HEK293 (cell line): ENCODE results near the gene TKTL1.

ENCODE experiments used
- BCL11B ChIP-seq: fragments of 450-650 bp; formaldehyde crosslinking; IDR thresholded peaks from 2 replicates; pipeline ENCODE4 v1.5.1; 2016; ENCODE audit warnings: low read depth, missing biosample characterization, missing genetic modification characterization
- EGR2 ChIP-seq: fragments of 450-650 bp; formaldehyde crosslinking; IDR thresholded peaks from 2 replicates; pipeline ENCODE4 v1.5.1; 2016; ENCODE audit warnings: low read depth, missing biosample characterization, missing genetic modification characterization
- HOXA7 ChIP-seq: sonication (generic); formaldehyde crosslinking; IDR thresholded peaks from 2 replicates; pipeline ENCODE4 v1.8.1; 2022; ENCODE audit warnings: missing genetic modification reagents, borderline replicate concordance
- IKZF3 ChIP-seq: fragments of 450-650 bp; IDR thresholded peaks from 2 replicates; pipeline ENCODE4 v1.5.0; 2018; ENCODE audit warnings: missing biosample characterization, mild to moderate bottlenecking, missing genetic modification characterization, moderate library complexity
- SP7 ChIP-seq: fragments of 450-650 bp; formaldehyde crosslinking; IDR thresholded peaks from 2 replicates; pipeline ENCODE4 v1.5.1; 2016; ENCODE audit warnings: missing biosample characterization, missing genetic modification characterization
- YY1 ChIP-seq: fragments of 450-650 bp; formaldehyde crosslinking; IDR thresholded peaks from 2 replicates; pipeline ENCODE4 v1.5.1; 2018; ENCODE audit warnings: missing biosample characterization, missing genetic modification characterization
- ZBTB8A ChIP-seq: fragments of 450-650 bp; formaldehyde crosslinking; IDR thresholded peaks from 2 replicates; pipeline ENCODE4 v1.5.1; 2016; ENCODE audit warnings: missing biosample characterization, missing genetic modification characterization
- ZNF133 ChIP-seq: fragments of 450-650 bp; formaldehyde crosslinking; IDR thresholded peaks from 2 replicates; pipeline ENCODE4 v1.5.1; 2016; ENCODE audit warnings: missing biosample characterization, missing genetic modification characterization
- ZNF610 ChIP-seq: fragments of 450-650 bp; formaldehyde crosslinking; IDR thresholded peaks from 2 replicates; pipeline ENCODE4 v1.5.1; 2016; ENCODE audit warnings: missing biosample characterization, missing genetic modification characterization, borderline replicate concordance
- ZNF768 ChIP-seq: fragments of 450-650 bp; formaldehyde crosslinking; IDR thresholded peaks from 2 replicates; pipeline ENCODE4 v1.5.1; 2018; ENCODE audit warnings: missing biosample characterization, mild to moderate bottlenecking, missing genetic modification characterization
- TF ChIP-seq, protein P1 (sequence below): fragments of 450-650 bp; formaldehyde crosslinking; IDR thresholded peaks from 2 replicates; pipeline ENCODE4 v1.5.1; 2017; ENCODE audit warnings: missing biosample characterization, mild to moderate bottlenecking, missing genetic modification characterization, moderate library complexity
- TF ChIP-seq, protein P2 (sequence below): fragments of 450-650 bp; formaldehyde crosslinking; IDR thresholded peaks from 2 replicates; pipeline ENCODE4 v1.5.1; 2016; ENCODE audit warnings: missing biosample characterization, missing genetic modification characterization
- TF ChIP-seq, protein P3 (sequence below): fragments of 450-650 bp; formaldehyde crosslinking; IDR thresholded peaks from 2 replicates; pipeline ENCODE4 v1.5.1; 2017; ENCODE audit warnings: missing biosample characterization, missing genetic modification characterization
- TF ChIP-seq, protein P4 (sequence below): fragments of 450-650 bp; formaldehyde crosslinking; IDR thresholded peaks from 2 replicates; pipeline ENCODE4 v1.5.1; 2016; ENCODE audit warnings: missing biosample characterization, missing genetic modification characterization, low read depth

DNA sequence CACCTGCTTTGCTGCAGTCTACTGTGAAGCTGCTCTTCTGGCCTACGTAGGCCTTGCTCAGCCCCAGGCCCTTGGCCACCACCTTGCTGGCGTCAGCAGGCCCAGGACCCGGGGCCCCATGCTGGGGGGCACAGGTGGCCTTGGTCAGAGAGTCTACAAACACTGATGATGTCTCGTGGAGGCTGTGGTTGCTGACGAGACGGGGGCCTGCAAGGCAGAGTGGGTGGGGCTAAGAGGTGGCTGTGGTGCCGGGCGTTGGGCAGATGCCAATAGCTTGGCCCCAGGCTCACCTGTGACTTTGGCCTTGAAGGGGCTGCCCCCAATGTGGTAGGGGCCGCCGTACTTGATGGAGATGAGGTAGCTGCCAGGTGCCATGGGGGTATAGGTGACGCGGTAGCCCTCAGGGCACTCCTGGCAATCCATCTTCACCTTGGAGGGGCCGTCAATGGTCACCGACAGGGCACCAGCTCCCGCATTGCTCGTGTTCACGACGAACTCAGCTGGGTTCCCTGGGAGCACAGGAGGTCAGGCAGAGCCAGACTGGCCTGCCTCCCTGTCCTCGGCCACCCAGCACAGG lies 53.9 kb downstream of the TKTL1 start:
- TF ChIP-seq YY1 (tag by site-specific recombination) (no peak), BCL11B (tag by site-specific recombination) (no peak), SP7 (tag by site-specific recombination) (no peak), ZNF133 (tag by site-specific recombination) (no peak), HOXA7 (CRISPR knock-in tag) (no peak), EGR2 (tag by site-specific recombination) (no peak), ZNF610 (tag by site-specific recombination) (no peak), ZNF768 (tag by site-specific recombination) (no peak), ZBTB8A (no peak), IKZF3 (no peak)
- TF ChIP-seq, protein P1, sequence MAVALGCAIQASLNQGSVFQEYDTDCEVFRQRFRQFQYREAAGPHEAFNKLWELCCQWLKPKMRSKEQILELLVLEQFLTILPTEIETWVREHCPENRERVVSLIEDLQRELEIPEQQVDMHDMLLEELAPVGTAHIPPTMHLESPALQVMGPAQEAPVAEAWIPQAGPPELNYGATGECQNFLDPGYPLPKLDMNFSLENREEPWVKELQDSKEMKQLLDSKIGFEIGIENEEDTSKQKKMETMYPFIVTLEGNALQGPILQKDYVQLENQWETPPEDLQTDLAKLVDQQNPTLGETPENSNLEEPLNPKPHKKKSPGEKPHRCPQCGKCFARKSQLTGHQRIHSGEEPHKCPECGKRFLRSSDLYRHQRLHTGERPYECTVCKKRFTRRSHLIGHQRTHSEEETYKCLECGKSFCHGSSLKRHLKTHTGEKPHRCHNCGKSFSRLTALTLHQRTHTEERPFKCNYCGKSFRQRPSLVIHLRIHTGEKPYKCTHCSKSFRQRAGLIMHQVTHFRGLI = no peak
- TF ChIP-seq, protein P2, sequence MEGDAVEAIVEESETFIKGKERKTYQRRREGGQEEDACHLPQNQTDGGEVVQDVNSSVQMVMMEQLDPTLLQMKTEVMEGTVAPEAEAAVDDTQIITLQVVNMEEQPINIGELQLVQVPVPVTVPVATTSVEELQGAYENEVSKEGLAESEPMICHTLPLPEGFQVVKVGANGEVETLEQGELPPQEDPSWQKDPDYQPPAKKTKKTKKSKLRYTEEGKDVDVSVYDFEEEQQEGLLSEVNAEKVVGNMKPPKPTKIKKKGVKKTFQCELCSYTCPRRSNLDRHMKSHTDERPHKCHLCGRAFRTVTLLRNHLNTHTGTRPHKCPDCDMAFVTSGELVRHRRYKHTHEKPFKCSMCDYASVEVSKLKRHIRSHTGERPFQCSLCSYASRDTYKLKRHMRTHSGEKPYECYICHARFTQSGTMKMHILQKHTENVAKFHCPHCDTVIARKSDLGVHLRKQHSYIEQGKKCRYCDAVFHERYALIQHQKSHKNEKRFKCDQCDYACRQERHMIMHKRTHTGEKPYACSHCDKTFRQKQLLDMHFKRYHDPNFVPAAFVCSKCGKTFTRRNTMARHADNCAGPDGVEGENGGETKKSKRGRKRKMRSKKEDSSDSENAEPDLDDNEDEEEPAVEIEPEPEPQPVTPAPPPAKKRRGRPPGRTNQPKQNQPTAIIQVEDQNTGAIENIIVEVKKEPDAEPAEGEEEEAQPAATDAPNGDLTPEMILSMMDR (tag by site-specific recombination) = no peak
- TF ChIP-seq, protein P3, sequence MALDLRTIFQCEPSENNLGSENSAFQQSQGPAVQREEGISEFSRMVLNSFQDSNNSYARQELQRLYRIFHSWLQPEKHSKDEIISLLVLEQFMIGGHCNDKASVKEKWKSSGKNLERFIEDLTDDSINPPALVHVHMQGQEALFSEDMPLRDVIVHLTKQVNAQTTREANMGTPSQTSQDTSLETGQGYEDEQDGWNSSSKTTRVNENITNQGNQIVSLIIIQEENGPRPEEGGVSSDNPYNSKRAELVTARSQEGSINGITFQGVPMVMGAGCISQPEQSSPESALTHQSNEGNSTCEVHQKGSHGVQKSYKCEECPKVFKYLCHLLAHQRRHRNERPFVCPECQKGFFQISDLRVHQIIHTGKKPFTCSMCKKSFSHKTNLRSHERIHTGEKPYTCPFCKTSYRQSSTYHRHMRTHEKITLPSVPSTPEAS (tag by site-specific recombination) = no peak
- TF ChIP-seq, protein P4, sequence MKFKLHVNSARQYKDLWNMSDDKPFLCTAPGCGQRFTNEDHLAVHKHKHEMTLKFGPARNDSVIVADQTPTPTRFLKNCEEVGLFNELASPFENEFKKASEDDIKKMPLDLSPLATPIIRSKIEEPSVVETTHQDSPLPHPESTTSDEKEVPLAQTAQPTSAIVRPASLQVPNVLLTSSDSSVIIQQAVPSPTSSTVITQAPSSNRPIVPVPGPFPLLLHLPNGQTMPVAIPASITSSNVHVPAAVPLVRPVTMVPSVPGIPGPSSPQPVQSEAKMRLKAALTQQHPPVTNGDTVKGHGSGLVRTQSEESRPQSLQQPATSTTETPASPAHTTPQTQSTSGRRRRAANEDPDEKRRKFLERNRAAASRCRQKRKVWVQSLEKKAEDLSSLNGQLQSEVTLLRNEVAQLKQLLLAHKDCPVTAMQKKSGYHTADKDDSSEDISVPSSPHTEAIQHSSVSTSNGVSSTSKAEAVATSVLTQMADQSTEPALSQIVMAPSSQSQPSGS = no peak
